Panc1 (cell line): ENCODE measurements around the gene CDKAL1.

Source experiments
- CTCF ChIP-seq: fragments of 450-650 bp; IDR thresholded peaks from 2 replicates; pipeline ENCODE4 v1.5.1; 2017; ENCODE audit warnings: mild to moderate bottlenecking
- POLR2AphosphoS5 ChIP-seq: IDR thresholded peaks from 2 replicates; pipeline ENCODE4 v1.6.1; 2012; ENCODE audit warnings: mild to moderate bottlenecking, low read depth, low read length, moderate library complexity
- REST ChIP-seq, 2 experiments: IDR thresholded peaks; 2 replicates each; pipeline ENCODE4 v1.6.1; 2011 to 2012; ENCODE audit warnings: low read depth in 2 of 2, control low read depth in 1 of 2, low read length in 1 of 2, mild to moderate bottlenecking in 1 of 2, moderate library complexity in 1 of 2; ENCODE audit not compliant: insufficient read depth in 1 of 2
- SIN3A ChIP-seq: IDR thresholded peaks from 2 replicates; pipeline ENCODE4 v1.6.1; 2012; ENCODE audit warnings: low read depth, mild to moderate bottlenecking, low read length, moderate library complexity, borderline replicate concordance; ENCODE audit not compliant: insufficient read depth
- TCF7L2 ChIP-seq: IDR thresholded peaks from 2 replicates; pipeline ENCODE4 v1.6.1; 2011; ENCODE audit warnings: mild to moderate bottlenecking, low read depth, low read length, inconsistent platforms

- no peak for TF ChIP-seq CTCF
- no peak for TF ChIP-seq TCF7L2
- TF ChIP-seq REST (IDR thresholded peaks at IDR 0.05; ENCODE audit: insufficient read depth in 1 of 2, low read depth in 2 of 2, low read length in 1 of 2) = no peak
- TF ChIP-seq POLR2AphosphoS5 = no peak
- TF ChIP-seq SIN3A = no peak
Observed at GRCh38 chr6:21163838-21164180, 629.6 kb downstream of the CDKAL1 start.
